ENCODE results near the gene COA1. TPM values are rescaled to one million over a fixed set of nuclear protein-coding genes. Genes with fewer than 3 reads are reported as not detected.
A peak's percentile ranks its signal among the peaks of the same experiment; 100 is the strongest.

The COA1 gene
- total RNA-seq, 1 experiment from 2014 or later: 109 TPM

DNA sequence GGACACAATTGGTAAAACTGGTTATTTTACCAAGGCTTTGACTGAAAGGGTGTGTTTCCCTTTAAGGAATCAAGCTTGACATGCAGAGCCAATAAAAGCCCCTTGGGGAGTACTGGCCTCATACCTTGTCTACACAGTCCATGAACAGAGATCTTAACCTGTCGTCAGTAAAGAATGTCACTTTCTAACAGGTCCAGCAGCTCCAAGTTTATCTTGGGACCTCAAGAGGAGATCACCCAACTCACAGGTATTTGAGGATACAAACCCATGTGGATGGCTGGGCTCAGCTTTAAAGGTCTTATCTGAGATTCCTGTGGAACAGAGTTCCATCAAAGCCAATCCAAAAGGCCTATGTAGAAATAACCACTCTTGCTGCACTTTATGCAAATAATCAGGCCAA, 61.3 kb downstream of the COA1 start:
- CTCF ChIA-PET: interaction anchor here (1.2 kb wide), 1 partner anchor 8 kb away, joined by 3 read pairs; no protein-coding TSS in a partner anchor
- Mint-ChIP-seq H3K27me3 (ENCODE audit: unreplicated experiment) (no peaks in the 10 kb centered on the region), H3K36me3 (ENCODE audit: insufficient read depth, unreplicated experiment) (peaks cover 24% of the 10 kb centered on the region), H3K4me3 (ENCODE audit: low read depth, unreplicated experiment) (no peak overlapping the region), H3K4me1 (ENCODE audit: low read depth, unreplicated experiment) (peaks cover 56% of the 10 kb centered on the region), H3K27ac (ENCODE audit: unreplicated experiment) (peak overlapping the region; percentile 29), H3K9me3 (ENCODE audit: low read depth, unreplicated experiment) (peaks cover 12% of the 10 kb centered on the region)
- intact Hi-C loops (cut with micrococcal nuclease; ENCODE audit: unreplicated experiment): no loop called here
- TF ChIP-seq, protein P1, sequence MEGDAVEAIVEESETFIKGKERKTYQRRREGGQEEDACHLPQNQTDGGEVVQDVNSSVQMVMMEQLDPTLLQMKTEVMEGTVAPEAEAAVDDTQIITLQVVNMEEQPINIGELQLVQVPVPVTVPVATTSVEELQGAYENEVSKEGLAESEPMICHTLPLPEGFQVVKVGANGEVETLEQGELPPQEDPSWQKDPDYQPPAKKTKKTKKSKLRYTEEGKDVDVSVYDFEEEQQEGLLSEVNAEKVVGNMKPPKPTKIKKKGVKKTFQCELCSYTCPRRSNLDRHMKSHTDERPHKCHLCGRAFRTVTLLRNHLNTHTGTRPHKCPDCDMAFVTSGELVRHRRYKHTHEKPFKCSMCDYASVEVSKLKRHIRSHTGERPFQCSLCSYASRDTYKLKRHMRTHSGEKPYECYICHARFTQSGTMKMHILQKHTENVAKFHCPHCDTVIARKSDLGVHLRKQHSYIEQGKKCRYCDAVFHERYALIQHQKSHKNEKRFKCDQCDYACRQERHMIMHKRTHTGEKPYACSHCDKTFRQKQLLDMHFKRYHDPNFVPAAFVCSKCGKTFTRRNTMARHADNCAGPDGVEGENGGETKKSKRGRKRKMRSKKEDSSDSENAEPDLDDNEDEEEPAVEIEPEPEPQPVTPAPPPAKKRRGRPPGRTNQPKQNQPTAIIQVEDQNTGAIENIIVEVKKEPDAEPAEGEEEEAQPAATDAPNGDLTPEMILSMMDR (IDR thresholded peaks at IDR 0.05; ENCODE audit: unreplicated experiment): no peak
- DNase-seq: no peak
- BruUV-seq (replicated peaks): no TSS peak

DNA sequence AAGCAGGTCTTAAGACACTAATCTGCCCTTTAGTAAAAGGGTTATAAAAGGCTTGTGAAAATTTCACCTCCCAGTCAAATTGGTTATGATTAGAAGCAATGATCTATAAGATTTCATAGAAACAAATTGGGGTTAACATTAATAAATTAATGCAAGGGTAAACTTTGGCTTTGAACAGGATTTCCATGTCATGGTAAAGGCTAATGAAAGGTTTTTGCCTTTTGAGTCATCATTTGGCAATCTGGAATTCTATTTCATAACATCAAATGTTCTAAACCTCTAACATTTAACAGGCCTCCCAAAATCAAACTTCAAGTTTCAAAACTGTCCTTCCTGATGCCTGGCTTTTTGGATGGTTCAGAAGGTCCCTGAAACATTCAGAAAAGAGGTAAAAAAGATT, 62.4 kb downstream of the COA1 start:
- TF ChIP-seq, protein P1 (IDR thresholded peaks at IDR 0.05; ENCODE audit: unreplicated experiment): no peak
- CTCF ChIA-PET: no interaction called here
- Mint-ChIP-seq H3K9me3 (ENCODE audit: low read depth, unreplicated experiment) (peaks cover 6% of the 10 kb centered on the region), H3K36me3 (ENCODE audit: insufficient read depth, unreplicated experiment) (peaks cover 20% of the 10 kb centered on the region), H3K4me3 (ENCODE audit: low read depth, unreplicated experiment) (no peak overlapping the region), H3K27me3 (ENCODE audit: unreplicated experiment) (no peaks in the 10 kb centered on the region), H3K27ac (ENCODE audit: unreplicated experiment) (no peak overlapping the region), H3K4me1 (ENCODE audit: low read depth, unreplicated experiment) (peaks cover 56% of the 10 kb centered on the region)
- intact Hi-C loops (cut with micrococcal nuclease; ENCODE audit: unreplicated experiment): no loop called here
- no TSS peak for BruUV-seq (replicated peaks)
- no peak for DNase-seq

DNA sequence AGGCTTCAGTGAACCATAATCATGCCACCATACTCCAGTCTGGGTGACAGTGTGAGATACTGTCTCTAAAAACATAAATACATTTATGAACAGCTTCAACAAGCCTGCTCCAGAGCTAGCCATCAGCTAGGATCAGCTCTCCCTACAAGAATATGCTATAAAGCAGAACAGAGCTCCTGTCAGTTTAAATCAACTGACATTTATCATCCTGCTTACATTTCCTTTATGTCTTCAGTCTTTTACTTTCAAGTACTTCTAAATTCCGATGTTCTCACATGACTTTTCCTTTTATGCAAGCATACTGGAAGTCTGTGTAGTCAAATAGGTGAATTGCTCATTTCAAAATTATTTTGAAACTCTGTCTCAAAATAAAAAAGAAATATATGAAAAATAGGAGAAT, 64.6 kb downstream of the COA1 start:
- Mint-ChIP-seq H3K27ac (ENCODE audit: unreplicated experiment) (no peak overlapping the region), H3K4me3 (ENCODE audit: low read depth, unreplicated experiment) (no peak overlapping the region), H3K9me3 (ENCODE audit: low read depth, unreplicated experiment) (no peaks in the 10 kb centered on the region), H3K36me3 (ENCODE audit: insufficient read depth, unreplicated experiment) (peaks cover 18% of the 10 kb centered on the region), H3K4me1 (ENCODE audit: low read depth, unreplicated experiment) (peaks cover 53% of the 10 kb centered on the region), H3K27me3 (ENCODE audit: unreplicated experiment) (no peaks in the 10 kb centered on the region)
- TF ChIP-seq, protein P1 (IDR thresholded peaks at IDR 0.05; ENCODE audit: unreplicated experiment): no peak
- intact Hi-C loops (cut with micrococcal nuclease; ENCODE audit: unreplicated experiment): no loop called here
- CTCF ChIA-PET: no interaction called here
- BruUV-seq (replicated peaks): no TSS peak
- DNase-seq: no peak

DNA sequence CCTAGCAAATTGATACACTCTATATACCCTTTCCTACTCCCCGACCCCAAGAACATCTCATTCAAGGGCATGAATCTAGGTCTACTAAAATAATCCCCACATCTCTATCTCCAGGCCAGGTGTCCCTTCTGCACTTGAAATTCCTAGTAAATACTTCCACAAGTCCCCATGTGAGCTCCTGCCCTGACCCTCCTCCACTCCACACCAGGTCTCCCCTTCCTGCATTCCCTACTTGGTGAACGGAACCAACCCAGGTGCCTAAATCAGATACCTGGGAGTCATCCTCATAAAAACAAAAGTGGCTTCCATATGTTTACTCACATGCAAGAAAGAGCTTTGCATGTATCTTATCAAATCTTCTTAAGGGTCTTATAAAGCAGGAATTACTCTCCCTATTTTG, 69.2 kb downstream of the COA1 start:
- no peak overlapping the region for H3K4me3 Mint-ChIP-seq (ENCODE audit: low read depth, unreplicated experiment)
- H3K27me3 Mint-ChIP-seq (ENCODE audit: unreplicated experiment): no peaks in the 10 kb centered on the region
- CTCF ChIA-PET: interaction anchor here (0.6 kb wide), 1 partner anchor 1076 kb away, joined by 3 read pairs; no protein-coding TSS in a partner anchor
- DNase-seq: no peak
- peaks cover 47% of the 10 kb centered on the region for H3K4me1 Mint-ChIP-seq (ENCODE audit: low read depth, unreplicated experiment)
- H3K9me3 Mint-ChIP-seq (ENCODE audit: low read depth, unreplicated experiment): no peaks in the 10 kb centered on the region
- TF ChIP-seq, protein P1 (IDR thresholded peaks at IDR 0.05; ENCODE audit: unreplicated experiment): no peak
- peaks cover 15% of the 10 kb centered on the region for H3K36me3 Mint-ChIP-seq (ENCODE audit: insufficient read depth, unreplicated experiment)
- BruUV-seq (replicated peaks): no TSS peak
- peak overlapping the region; percentile 80 for H3K27ac Mint-ChIP-seq (ENCODE audit: unreplicated experiment)
- intact Hi-C loops (cut with micrococcal nuclease; ENCODE audit: unreplicated experiment): no loop called here
